ENCODE results near the gene SETD9. TPM values are rescaled to one million over a fixed set of nuclear protein-coding genes. Genes with fewer than 3 reads are reported as not detected.

Gene SETD9
- polyA plus RNA-seq, 4 donors: 10.1 to 29.2 (median 15.0) TPM

DNA sequence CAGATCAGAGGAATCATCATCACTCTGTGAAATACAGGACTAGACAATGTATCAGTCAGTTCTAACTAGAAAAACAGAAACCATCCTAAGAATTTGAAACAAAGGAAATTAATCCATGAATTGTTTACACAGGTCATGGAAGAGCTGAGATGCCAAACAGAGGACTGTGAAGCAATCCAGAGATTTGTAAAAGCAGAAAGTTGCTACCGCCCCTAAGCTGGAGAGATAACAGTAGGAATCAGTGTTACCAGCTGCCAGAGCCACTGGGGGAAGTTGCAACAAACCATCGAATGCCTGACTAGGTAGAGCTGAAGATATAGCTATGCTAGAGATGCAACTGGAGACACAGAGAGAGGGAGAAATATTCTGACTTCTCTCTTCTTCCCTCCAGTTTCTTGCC, 52.9 kb downstream of the SETD9 start:
- WGBS, 3 donors: 13 to 38% (median 37%) methylated on average over 2 of the region's 2 CpGs

DNA sequence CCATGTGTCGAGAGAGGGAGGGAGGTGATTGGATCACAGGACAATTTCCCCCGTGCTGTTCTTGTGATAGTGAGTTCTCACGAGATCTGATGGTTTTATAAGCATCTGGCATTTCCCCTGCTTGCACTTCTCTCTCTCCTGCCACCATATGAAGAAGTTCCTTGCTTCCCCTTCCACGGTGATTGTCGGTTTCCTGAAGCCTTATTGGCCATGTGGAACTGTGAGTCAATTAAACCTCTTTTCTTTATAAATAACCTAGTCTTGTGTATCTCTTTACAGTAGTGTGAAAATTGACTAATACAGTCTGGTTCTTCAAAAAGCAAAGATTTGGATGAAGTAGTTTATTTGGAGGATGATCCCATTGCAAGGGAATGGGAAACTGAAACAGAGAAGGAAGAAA, 53.9 kb downstream of the SETD9 start:
- peaks cover 0 to 19% (median 8%) of the 10 kb centered on the region in 3 donors for H3K4me1 ChIP-seq (ENCODE audit: control insufficient read depth in 3 of 3, insufficient read depth in 2 of 3, low read depth in 1 of 3, low read length in 2 of 3)
- no peak overlapping the region for H3K27ac ChIP-seq (ENCODE audit: low read depth in 1 of 3, low read length in 2 of 3)
- DNase-seq (no peak), FAIRE-seq (no peak)
- H3K36me3 ChIP-seq (ENCODE audit: control insufficient read depth in 3 of 3, insufficient read depth in 2 of 3, low read depth in 1 of 3, low read length in 3 of 3): no peaks in the 10 kb centered on the region
- WGBS, 3 donors: 48 to 52% (median 50%) methylated on average over 5 of the region's 5 CpGs
- no peaks in the 10 kb centered on the region for H3K27me3 ChIP-seq (ENCODE audit: control insufficient read depth in 3 of 3, insufficient read depth in 3 of 3, low read length in 3 of 3)
- no peaks in the 10 kb centered on the region for H3K9me3 ChIP-seq (ENCODE audit: control insufficient read depth in 2 of 2, insufficient read depth in 1 of 2, low read depth in 1 of 2, low read length in 1 of 2)
- H3K4me3 ChIP-seq (ENCODE audit: low read depth in 1 of 3, low read length in 3 of 3): no peak overlapping the region

More for the DNA sequence above, 52.9 kb downstream of the SETD9 start:
- FAIRE-seq (no peak), DNase-seq (no peak)
- Histone ChIP-seq H3K4me1 (ENCODE audit: control insufficient read depth in 3 of 3, insufficient read depth in 2 of 3, low read depth in 1 of 3, low read length in 2 of 3) (peaks cover 0 to 27% (median 8%) of the 10 kb centered on the region in 3 donors), H3K4me3 (ENCODE audit: low read depth in 1 of 3, low read length in 3 of 3) (no peak overlapping the region), H3K36me3 (ENCODE audit: control insufficient read depth in 3 of 3, insufficient read depth in 2 of 3, low read depth in 1 of 3, low read length in 3 of 3) (no peaks in the 10 kb centered on the region), H3K27ac (ENCODE audit: low read depth in 1 of 3, low read length in 2 of 3) (no peak overlapping the region), H3K27me3 (ENCODE audit: control insufficient read depth in 3 of 3, insufficient read depth in 3 of 3, low read length in 3 of 3) (no peaks in the 10 kb centered on the region), H3K9me3 (ENCODE audit: control insufficient read depth in 2 of 2, insufficient read depth in 1 of 2, low read depth in 1 of 2, low read length in 1 of 2) (no peaks in the 10 kb centered on the region)

DNA sequence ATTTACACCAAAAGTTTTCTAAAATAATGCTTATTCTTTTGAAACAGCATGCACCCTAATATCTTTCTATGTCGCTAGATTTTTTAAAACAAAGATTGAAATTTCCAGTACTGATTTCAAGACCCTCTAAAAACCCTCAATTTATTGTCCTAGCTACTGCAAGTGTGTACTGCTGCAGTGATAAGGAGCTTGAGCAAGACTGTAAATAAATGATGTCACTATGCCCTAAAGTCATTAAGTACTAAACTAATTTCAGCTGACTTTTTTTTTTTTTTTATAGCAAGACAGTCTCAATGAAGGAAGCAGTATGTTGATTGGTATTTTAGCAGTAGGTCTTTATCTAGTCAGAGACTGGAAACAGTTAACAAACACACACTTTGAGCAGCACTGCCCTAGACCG, 54.8 kb downstream of the SETD9 start:
- Histone ChIP-seq H3K4me3 (ENCODE audit: low read depth in 1 of 3, low read length in 3 of 3) (no peak overlapping the region), H3K27me3 (ENCODE audit: control insufficient read depth in 3 of 3, insufficient read depth in 3 of 3, low read length in 3 of 3) (no peaks in the 10 kb centered on the region), H3K36me3 (ENCODE audit: control insufficient read depth in 3 of 3, insufficient read depth in 2 of 3, low read depth in 1 of 3, low read length in 3 of 3) (no peaks in the 10 kb centered on the region), H3K27ac (ENCODE audit: low read depth in 1 of 3, low read length in 2 of 3) (peak overlapping the region in 1 of 3 donors; percentile 34), H3K9me3 (ENCODE audit: control insufficient read depth in 2 of 2, insufficient read depth in 1 of 2, low read depth in 1 of 2, low read length in 1 of 2) (no peaks in the 10 kb centered on the region), H3K4me1 (ENCODE audit: control insufficient read depth in 3 of 3, insufficient read depth in 2 of 3, low read depth in 1 of 3, low read length in 2 of 3) (peaks cover 0 to 19% (median 8%) of the 10 kb centered on the region in 3 donors)
- DNase-seq: peak; percentile 75 to 82
- FAIRE-seq: peak; percentile 61
- WGBS, 3 donors: 11 to 53% (median 36%) methylated on average over 2 of the region's 2 CpGs

Other genes starting within 250 kb of the SETD9 start
- gene MAP3K1, start 94.0 kb upstream of the SETD9 start, polyA plus RNA-seq: 10 to 100 TPM in 1 of 4 donors, 1 to 10 TPM in 3; 4.9 to 20.1 (median 5.8) TPM
- gene MIER3, start 42.5 kb downstream of the SETD9 start, polyA plus RNA-seq: 10 to 100 TPM in 3 of 4 donors, 1 to 10 TPM in 1; 7.1 to 35.4 (median 28.6) TPM